HCT116 (cell line): ENCODE data around the gene ZNF239. TPM values are rescaled to one million over a fixed set of nuclear protein-coding genes. Genes with fewer than 3 reads are reported as not detected.

Source experiments
- ATAC-seq: fragments of 200-7000 bp; cut with Tn5 transposase; 2 replicates; pipeline ENCODE4 v1.9.1; 2020; ENCODE audit warnings: mild to moderate bottlenecking, moderate library complexity
- BruUV-seq: library from RNA; stranded (reverse); fragments of 400-500 nt; replicated peaks from 2 replicates; lab custom pipeline; 2021; lab: Mats Ljungman, UMichigan
- CTCF ChIA-PET: fragments of 300-600 bp; sonication (Branson Sonifier 250); formaldehyde crosslinking; loops from one replicate; lab custom pipeline; 2021; ENCODE audit warnings: antibody characterized with exemption; lab: Charles Lee
- POLR2A ChIA-PET: fragments of 300-600, 350-600 bp; sonication (Branson Sonifier 250); formaldehyde crosslinking; loops from one replicate; lab custom pipeline; 2021; ENCODE audit warnings: antibody characterized with exemption; lab: Charles Lee
- RAD21 ChIA-PET, 2 experiments: fragments of 300-600 bp; sonication (Branson Sonifier 250); formaldehyde crosslinking; loops; one replicate each; lab custom pipeline; 2023; ENCODE audit warnings: low total read pairs in 2 of 2; ENCODE audit not compliant: uncharacterized antibody in 2 of 2, unreplicated experiment in 2 of 2, low non-redundant PET in 1 of 2; lab: Charles Lee
- DNase-seq: peaks from one replicate; pipeline ENCODE4 v3.0.0-alpha.2; 2010; ENCODE audit warnings: low read depth, low spot score
- H2AFZ ChIP-seq: fragments of 200-600 bp; shearing (Covaris generic), sonication (generic); 2 replicates; pipeline ENCODE4 v1.6.1; 2017; ENCODE audit warnings: low read depth, mixed run types, mixed read lengths, antibody characterized with exemption, low read length; ENCODE audit not compliant: poor library complexity, severe bottlenecking
- H3K27ac ChIP-seq: 2 replicates; pipeline ENCODE4 v1.5.1; 2012; ENCODE audit warnings: low read depth, low read length
- H3K27me3 ChIP-seq: fragments of 200-600 bp; sonication (generic); 2 replicates; pipeline ENCODE4 v1.6.1; 2016; ENCODE audit warnings: mixed run types, low read length, mixed read lengths; ENCODE audit not compliant: insufficient read depth
- H3K36me3 ChIP-seq, 2 experiments: fragments of 200-500 bp in 1 of 2; fragments of 200-600 bp in 1 of 2; sonication (Bioruptor generic) in 1 of 2; sonication (generic) in 1 of 2; 2 replicates each; pipeline versions ENCODE4 v1.5.1 to v1.6.1; 2014 to 2016; ENCODE audit warnings: low read length in 2 of 2, inconsistent platforms in 1 of 2, mixed read lengths in 1 of 2, mixed run types in 1 of 2; ENCODE audit not compliant: insufficient read depth in 2 of 2, control insufficient read depth in 1 of 2
- H3K4me1 ChIP-seq, 2 experiments: fragments of 200-600 bp in 1 of 2; sonication (generic) in 1 of 2; 2 replicates each; pipeline versions ENCODE4 v1.5.1 to v1.6.1; 2012 to 2017; ENCODE audit warnings: low read length in 2 of 2, inconsistent platforms in 1 of 2, mild to moderate bottlenecking in 1 of 2, mixed read lengths in 1 of 2, mixed run types in 1 of 2, moderate library complexity in 1 of 2; ENCODE audit not compliant: insufficient read depth in 2 of 2, control insufficient read depth in 1 of 2
- H3K4me2 ChIP-seq: fragments of 200-600 bp; sonication (generic); 2 replicates; pipeline ENCODE4 v1.6.1; 2017; ENCODE audit warnings: mixed run types, low read length, mixed read lengths
- H3K4me3 ChIP-seq, 2 experiments: fragments of 200-600 bp in 1 of 2; sonication (generic) in 1 of 2; replicated peaks in 1 of 2; 2 replicates each; pipeline ENCODE4 v1.5.1; 2011 to 2016; ENCODE audit warnings: low read length in 2 of 2, control low read depth in 1 of 2, low read depth in 1 of 2, mild to moderate bottlenecking in 1 of 2, mixed read lengths in 1 of 2, mixed run types in 1 of 2
- H3K79me2 ChIP-seq: fragments of 200-600 bp; sonication (generic); 2 replicates; pipeline ENCODE4 v1.6.1; 2017; ENCODE audit warnings: mild to moderate bottlenecking, mixed run types, low read length, moderate library complexity, mixed read lengths; ENCODE audit not compliant: insufficient read depth
- H3K9ac ChIP-seq: fragments of 200-600 bp; sonication (generic); 2 replicates; pipeline ENCODE4 v1.6.1; 2016; ENCODE audit warnings: low read length, mixed read lengths
- H3K9me2 ChIP-seq: fragments of 200-600 bp; sonication (generic), shearing (Covaris generic); 2 replicates; pipeline ENCODE4 v1.6.1; 2017; ENCODE audit warnings: mixed run types, mild to moderate bottlenecking, moderate library complexity; ENCODE audit not compliant: insufficient read depth
- H3K9me3 ChIP-seq, 2 experiments: fragments of 200-500 bp in 1 of 2; fragments of 200-600 bp in 1 of 2; sonication (Bioruptor generic) in 1 of 2; sonication (generic) in 1 of 2; 2 replicates each; pipeline ENCODE4 v1.6.1; 2014 to 2017; ENCODE audit warnings: low read length in 2 of 2, mixed read lengths in 2 of 2, inconsistent platforms in 1 of 2, low read depth in 1 of 2, mild to moderate bottlenecking in 1 of 2, mixed run types in 1 of 2, moderate library complexity in 1 of 2; ENCODE audit not compliant: control insufficient read depth in 1 of 2, insufficient read depth in 1 of 2
- H4K20me1 ChIP-seq: fragments of 200-600 bp; sonication (generic), shearing (Covaris generic); 2 replicates; pipeline ENCODE4 v1.6.1; 2017; ENCODE audit warnings: mixed run types, mild to moderate bottlenecking, moderate library complexity; ENCODE audit not compliant: insufficient read depth
- CBX3 ChIP-seq: IDR thresholded peaks from 2 replicates; pipeline ENCODE4 v1.6.1; 2012; ENCODE audit warnings: low read depth
- CEBPB ChIP-seq: IDR thresholded peaks from 2 replicates; pipeline ENCODE4 v1.6.1; 2012; ENCODE audit warnings: low read depth
- EGR1 ChIP-seq: IDR thresholded peaks from 2 replicates; pipeline ENCODE4 v1.6.1; 2012; ENCODE audit warnings: low read depth
- JUND ChIP-seq: IDR thresholded peaks from 2 replicates; pipeline ENCODE4 v1.6.1; 2012
- SIN3A ChIP-seq: IDR thresholded peaks from 2 replicates; pipeline ENCODE4 v1.6.1; 2012; ENCODE audit warnings: low read depth
- YY1 ChIP-seq: IDR thresholded peaks from 2 replicates; pipeline ENCODE4 v1.6.1; 2011; ENCODE audit warnings: low read length, low read depth, moderate library complexity, mild to moderate bottlenecking; ENCODE audit not compliant: insufficient replicate concordance; ENCODE audit errors: extremely low read depth
- ZBTB33 ChIP-seq: IDR thresholded peaks from 2 replicates; pipeline ENCODE4 v1.6.1; 2011; ENCODE audit warnings: mild to moderate bottlenecking, low read length, moderate library complexity; ENCODE audit not compliant: insufficient replicate concordance; ENCODE audit errors: extremely low read depth
- intact Hi-C: fragments of 100-400 bp; cut with micrococcal nuclease; formaldehyde crosslinking; loops from 2 replicates; pipeline ENCODE4 v1.10.0; 2022
- total RNA-seq: library from RNA; stranded (reverse); gene quantifications from one replicate; pipeline ENCODE4 v1.2.1, GENCODE V29; 2021; ENCODE audit not compliant: unreplicated experiment

ZNF239 gene
- total RNA-seq, 1 experiment from 2014 or later, result 4.4 TPM

GRCh38 chr10:43576062-43576461 is 1.6 kb upstream of the ZNF239 start (continued):
- no peak for TF ChIP-seq ZBTB33
- no peak for TF ChIP-seq JUND

GRCh38 chr10:43574906-43575305 is 490 bp upstream of the ZNF239 start:
- Histone ChIP-seq H3K36me3 (no peaks in the 10 kb centered on the region; a peak in 1 of 4 replicates), H3K4me3 (peak overlapping the region; percentile 42 to 53; a peak in 3 of 4 replicates), H3K9me2 (no peaks in the 10 kb centered on the region), H3K27me3 (no peaks in the 10 kb centered on the region), H3K9ac (no peak overlapping the region), H3K27ac (no peak overlapping the region), H3K9me3 (no peaks in the 10 kb centered on the region), H3K79me2 (no peaks in the 10 kb centered on the region; the same call in 1 of the 2 replicates), H3K4me2 (peak overlapping the region; percentile 61), H4K20me1 (no peaks in the 10 kb centered on the region), H2AFZ (peak overlapping the region; percentile 51), H3K4me1 (peaks cover 2 to 17% of the 10 kb centered on the region in 2 experiments; a peak in 2 of 4 replicates)
- BruUV-seq, result no TSS peak
- ChIA-PET CTCF (no interaction called here), RAD21 (no interaction called here), POLR2A (no interaction called here)
- no peak for ATAC-seq
- DNase-seq, result no peak
- TF ChIP-seq CBX3, result no peak
- no peak for TF ChIP-seq CEBPB
- no peak for TF ChIP-seq EGR1
- TF ChIP-seq SIN3A, result no peak
- TF ChIP-seq YY1, result no peak
- intact Hi-C loops, result no loop called here
